Limb (tissue), 2 donors: Measurements from ENCODE around the gene TRIM9.

Experiments used
- DNase-seq, 2 donors: peaks; one replicate each; pipeline ENCODE4 v3.0.0-alpha.2; 2016; ENCODE audit errors: extremely low spot score in 2 of 2

Gene TRIM9

DNA sequence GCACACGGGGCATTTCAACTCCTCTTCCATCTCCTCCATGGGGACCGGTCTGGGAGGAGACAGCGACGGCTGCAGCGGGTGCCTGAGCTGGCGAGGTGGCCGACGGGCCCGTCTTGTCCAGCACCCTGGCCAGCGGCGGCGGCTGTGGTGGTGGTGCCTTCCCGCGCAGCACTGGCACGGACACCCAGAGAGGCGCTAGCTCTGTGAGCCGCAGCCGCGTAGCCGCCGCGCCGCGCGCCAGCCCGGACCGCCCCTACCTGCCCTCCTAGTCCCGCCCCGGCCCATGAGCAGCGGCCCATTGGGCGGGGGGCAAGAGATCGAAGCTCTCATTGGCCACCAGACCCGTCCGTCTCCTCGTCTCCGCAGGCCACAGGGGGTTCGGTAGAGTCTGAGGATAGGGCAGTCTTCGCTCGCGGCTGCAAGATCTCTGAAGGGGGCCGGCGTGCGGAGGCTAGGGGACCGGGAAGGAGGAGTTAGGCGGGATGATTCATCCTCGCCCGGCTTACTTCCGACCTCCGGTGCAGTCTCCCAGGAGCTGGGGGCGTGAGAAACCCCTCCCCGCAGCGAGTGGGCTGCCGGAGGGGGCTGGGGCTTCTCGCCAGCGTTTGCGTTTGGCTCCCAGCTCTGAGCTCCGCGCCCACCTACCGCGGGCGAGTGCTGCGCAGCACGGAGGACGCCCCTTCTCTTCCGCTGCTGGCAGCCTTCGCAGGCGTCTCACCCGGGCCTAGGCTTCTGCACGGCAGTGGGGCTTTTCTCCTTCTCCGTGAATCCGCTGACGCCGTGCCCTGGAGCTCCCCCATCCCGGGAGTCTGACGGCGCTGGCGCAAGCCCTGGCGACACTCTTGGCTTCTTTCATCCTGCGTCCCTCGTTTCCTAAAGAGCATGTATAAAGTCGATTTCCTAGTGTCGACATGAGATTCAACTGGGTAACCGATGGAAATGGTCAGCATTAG, at the start of gene TRIM9:
Gene TRIM9 (minus strand): TSS at position 205 of the 953 bp plus-strand sequence. CDS start 166 bp downstream, at position 39.
- peak; percentile 94 to 97 for DNase-seq

DNA sequence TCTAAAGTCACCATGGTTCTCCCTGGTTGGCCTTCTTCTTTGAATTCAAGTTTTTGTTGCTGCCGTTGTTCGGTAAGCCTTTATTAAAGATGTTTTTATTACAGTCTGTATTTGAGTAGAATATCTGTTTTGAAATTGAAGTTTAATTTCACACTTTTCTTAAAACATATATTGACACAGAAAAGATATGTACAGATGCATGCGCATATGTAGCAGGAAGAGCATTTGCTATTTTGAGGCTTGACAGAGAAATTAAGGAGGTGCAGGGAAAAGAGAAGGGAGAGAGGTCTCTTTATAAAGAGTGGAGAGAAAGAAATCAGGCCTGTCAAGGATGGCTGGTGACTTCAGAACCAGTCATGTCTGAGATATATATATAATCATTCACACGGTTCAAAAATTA, 46.0 kb upstream of the TRIM9 start:
- DNase-seq = no peak

DNA sequence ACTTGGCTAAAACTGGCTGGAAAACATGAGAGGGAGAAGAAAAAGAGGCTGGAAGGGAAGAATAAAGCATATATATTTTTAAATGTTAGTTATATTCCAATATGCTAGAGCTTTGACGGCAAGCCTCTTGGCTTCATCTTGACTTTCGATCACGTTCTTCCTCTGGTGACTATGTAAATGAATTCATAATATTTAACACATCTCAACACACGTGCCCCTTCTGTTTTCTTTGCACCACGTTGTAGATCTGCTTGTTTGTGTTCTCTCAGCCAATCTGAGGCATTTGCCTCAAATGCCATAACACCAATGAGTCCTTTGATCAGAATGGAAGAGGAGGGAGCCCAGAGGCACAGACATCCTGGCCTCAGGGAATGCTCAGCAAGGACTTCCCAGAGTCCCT, 45.4 kb upstream of the TRIM9 start:
- no peak for DNase-seq

DNA sequence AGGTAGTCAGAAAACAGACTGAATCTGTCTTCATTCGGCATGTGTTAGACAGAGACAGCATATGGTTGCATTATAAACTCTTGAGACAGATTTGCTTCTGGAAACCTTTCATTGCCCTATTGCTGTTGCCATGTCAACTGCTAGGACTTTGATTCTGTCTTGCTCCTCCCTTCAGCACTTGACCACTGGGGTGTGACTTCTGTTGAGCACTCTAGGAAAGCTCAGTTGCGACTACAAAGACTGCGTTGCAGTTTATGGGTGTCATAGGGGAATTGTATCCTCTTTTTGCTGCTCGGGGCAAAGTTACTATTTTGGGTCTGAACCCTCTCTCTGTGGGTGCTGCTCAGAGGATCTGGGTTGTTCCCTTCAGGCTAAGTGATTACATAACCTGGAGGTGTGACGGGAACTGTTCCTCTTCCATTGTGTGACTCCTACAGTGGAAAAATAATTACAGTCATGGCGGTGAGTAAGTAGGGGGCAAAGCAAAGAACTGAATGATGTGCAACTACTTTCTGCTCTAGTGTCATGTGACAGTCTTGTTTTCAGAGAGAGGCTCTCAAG, 44.3 kb upstream of the TRIM9 start:
- DNase-seq = no peak

DNA sequence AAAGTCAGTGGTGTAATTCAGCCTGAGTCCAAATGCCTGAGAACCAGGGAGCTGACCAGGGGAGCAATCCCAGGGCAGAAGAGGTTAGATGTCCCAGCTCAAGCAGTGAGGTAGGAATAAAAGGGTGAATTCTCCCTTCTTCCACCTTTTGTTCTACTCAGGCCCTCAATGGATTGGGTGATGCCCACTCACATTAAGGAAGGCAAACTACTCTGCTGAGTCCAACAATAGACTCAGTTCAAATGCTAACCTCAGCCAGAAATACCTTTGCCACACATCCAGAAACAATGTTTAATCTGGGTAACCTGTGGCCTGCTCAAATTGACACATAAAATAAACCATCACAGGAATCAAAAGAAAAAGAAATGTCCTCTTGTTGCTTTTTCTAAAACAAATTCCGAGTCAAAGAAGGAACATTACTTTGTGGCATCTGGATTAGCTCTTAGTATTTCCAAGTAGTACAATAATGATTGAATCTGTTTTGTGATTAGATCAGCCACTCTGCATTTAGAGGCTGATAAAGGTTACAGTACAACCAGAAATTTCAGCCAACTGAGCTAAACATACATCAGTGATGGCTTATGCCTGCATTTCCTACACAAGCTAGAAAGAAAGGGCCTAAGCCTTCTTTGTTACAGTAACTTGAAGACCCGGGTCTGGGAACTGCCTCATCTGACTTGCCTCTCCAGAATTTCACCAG, 43.6 kb upstream of the TRIM9 start:
- no peak for DNase-seq

DNA sequence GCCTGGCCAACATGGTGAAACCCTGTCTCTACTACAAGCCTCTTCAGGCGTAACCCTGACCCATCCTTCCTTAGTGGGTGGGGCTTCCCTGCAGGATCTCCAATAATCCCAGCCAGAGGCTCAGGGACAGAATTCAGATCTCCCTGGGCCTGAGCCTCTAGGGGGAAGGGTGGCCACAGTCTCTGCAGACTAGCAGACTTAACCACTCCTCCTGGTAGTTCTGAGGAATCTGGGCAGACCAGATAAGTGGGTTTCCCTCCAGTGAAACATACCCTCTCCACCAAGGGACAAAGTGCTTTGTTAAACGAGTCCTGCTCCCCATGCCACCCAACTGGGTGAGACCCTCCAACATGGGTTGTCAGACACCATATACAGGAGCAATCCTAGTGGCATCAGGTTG, 36.6 kb upstream of the TRIM9 start:
- DNase-seq = no peak

DNA sequence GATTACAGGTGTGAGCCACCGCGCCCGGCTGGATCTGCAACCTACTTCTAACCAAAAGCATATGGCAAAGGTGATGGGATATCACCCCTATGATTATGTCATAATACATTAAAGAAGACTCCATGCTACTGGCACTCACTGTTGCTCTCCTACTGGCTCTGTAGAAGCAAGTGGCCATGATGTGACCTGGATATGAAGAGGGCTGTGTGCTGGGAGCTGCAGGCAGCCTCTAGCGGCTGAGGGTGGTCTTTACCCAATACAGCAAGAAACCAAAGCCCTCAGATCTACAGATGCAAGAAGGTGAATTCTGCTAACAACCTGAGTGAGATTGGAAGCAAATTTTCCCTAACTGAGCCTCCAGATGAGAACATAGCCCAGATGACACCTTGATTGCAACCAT, 34.2 kb upstream of the TRIM9 start:
- DNase-seq = no peak

DNA sequence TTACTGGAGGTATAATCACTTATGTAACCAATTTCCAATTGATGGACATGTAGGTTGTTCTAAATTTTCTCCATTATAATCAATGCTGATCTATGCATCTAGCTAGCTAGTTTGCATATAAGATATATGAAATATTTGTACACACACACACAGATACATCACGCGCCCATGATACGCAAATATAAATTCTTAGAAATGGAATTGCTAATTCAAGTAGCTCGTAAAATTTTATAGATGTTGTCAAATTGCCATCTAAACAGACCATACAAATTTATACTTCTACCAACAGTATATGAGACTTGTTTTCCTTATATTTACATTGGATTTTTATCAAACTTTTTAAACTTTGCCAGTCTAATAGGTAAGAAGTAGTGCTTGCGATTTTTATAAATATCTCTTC, 29.1 kb upstream of the TRIM9 start:
- no peak for DNase-seq

DNA sequence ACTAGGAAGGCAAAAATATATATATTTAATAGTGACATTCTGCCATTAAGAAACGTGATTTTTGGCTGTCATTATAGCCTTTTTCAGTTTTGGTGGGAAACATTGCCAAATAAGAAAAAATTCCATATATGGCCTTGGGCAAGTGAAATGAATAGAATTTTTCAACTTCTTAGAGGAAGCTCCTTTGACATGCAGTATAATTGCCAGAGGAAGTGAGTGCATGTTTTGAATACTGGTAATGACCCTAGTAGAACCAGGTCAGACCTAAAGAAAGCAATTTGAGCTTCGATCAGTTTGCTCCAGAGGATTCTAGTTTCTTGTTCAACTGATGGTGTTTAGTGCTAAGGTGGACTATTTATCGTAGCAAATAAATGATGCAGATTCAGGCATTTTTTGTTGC, 26.2 kb upstream of the TRIM9 start:
- DNase-seq = no peak

DNA sequence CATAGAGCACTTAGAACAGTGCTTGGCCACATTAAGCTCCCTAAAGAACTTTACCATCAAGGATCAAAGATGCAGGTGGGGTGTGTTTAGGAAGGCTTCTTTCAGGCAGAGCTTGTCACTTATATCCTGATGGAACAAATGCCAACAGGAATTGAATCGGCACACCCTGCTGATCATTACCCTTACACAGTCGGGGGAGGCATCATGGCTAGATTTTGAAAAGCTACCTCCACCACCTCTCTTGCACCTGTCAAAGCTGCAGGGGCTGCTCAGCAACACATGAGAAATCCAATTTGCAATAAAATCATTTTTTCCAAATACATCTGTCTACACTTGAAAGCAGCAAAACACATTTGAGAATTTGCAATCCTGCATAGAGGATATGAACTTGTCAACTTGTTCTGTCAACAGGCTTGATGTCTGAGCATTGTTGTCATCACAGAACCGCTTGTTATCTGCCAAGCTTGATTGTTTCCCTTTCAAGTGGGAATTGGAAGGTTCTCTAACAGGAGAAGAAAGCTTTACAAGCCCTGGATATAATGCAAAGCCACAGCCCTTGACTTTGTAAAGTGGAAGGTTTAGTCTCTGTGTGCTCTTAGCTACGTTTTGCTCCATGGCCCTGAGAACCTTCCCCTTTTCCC, 24.6 kb upstream of the TRIM9 start:
- no peak for DNase-seq

DNA sequence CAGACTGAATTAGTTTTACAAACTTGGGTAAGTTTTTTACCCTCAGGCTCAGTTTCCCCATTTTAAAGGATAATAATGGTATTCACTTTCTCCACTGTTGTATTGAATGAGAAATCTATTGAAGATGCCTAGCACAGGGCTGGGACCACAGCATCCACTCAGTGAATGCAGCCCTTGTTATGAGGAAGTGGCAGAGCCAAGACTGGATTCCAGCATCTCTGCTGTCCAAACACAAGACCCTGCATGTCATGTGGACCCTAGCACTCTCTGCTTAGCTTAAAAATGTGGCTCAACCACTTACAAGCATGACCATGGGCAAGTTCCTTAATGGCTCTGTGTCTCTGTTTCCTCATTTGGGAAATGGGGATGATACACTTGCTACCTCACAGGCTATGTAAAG, 24.1 kb upstream of the TRIM9 start:
- DNase-seq = no peak

DNA sequence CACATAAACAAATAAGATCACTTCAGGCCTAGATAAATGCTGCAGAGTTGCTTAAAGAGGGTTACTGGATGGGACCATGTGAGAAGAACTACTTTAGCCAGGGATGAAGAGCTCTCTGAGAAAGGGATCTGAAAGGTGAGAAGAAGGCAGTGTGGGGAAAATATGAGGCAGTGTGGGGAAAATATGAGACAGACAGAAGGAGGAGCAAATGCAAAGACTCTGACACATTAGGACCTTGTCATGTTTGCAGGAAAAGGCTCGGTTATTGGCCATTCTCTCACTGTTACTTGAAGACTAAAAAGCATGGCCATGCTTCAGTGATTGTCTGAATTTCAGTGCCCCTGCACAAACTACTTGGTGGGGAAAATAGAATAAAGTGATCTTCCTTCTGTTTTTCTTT, 22.7 kb upstream of the TRIM9 start:
- DNase-seq = no peak

DNA sequence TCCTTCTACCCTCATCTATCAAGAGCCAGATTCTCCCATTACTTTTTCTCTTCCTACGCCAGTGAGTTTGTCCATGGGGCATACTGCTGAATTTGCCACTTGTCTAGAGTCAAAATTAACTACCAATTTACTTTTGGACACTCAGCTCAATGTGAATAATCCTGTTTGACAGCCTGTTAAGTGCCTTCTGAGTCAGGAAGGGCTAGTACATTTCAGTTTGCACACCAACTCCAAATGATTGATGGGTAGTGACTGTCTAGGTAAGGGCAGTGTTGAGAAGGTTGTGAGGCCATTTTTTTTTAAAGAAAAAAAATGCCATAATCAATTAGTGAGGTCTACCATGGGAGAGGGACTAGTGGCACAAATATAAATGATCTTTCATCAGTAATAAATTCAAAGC, 21.8 kb upstream of the TRIM9 start:
- DNase-seq = no peak

DNA sequence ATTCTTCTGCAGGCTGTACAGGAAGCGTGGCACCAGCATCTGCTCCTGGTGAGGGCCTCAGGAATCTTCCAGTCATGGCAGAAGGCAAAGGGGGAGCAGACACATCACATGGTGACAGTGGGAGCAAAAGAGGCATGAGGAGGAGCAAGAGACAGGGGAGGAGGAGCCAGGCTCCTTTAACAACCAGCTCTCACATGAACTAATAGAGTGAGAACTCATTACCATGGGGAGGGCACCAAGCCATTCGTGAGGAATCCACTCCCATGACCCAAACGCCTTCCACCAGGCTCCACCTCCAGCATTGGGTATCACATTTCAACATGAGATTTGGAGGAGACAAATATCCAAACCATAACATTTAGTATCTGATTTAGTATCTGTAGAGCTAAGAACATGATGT, 14.7 kb upstream of the TRIM9 start:
- no peak for DNase-seq

DNA sequence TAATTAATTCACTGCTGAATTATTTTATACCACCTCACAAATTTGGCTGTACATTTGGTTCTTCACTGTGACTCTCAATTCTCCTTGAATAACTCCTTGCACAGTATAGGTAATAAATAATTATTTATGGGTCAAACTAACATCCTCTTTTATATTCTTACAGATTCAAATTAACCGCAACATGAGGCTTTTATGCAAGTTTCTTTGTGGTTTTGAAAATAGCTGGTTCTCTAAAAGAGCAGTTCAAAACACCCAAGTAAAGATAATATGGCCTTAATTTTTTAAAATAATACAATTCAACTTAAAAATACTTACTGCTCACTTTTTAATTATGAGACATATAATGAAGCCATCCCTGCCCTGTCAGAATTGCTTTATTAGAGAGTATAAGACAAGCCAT, 12.9 kb upstream of the TRIM9 start:
- no peak for DNase-seq

DNA sequence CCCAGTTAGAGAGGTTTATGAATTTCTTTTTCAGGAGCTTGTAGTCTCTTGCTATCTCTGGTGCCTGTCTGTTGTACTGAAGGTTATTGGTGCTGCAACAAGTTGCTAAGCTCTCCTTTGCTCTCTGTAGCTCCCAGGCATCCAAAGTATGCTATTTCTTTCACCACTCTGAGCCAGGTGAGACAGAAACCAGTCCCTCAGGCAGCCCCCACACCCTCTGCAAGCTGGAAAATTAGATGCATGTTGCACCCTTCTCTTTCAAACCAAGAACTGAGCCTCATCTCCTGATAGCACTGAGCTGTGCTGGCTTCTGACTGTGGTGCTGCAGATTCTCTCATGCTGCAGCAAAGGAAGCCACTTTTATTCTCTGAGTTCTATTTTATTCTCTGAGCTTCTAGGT, 9.6 kb upstream of the TRIM9 start:
- DNase-seq = no peak

DNA sequence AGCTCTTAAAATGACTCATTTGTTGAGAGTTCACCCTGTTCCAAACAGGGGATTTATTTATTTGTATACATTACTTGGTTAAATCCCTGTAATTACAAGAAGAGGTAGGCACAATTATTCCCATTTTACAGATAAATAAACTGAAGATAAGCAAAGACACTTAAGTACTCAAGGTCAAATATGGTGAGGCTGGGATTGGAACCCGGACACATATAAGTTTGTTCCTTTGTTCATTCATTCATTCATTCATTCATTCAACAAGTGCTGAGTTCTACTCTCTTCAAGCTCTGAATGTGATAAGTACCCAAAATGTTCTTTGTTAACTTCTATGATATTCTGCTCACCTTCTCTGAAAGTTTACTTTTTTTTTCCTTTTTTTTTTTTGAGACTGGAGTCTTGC, 2.4 kb upstream of the TRIM9 start:
- DNase-seq = no peak

DNA sequence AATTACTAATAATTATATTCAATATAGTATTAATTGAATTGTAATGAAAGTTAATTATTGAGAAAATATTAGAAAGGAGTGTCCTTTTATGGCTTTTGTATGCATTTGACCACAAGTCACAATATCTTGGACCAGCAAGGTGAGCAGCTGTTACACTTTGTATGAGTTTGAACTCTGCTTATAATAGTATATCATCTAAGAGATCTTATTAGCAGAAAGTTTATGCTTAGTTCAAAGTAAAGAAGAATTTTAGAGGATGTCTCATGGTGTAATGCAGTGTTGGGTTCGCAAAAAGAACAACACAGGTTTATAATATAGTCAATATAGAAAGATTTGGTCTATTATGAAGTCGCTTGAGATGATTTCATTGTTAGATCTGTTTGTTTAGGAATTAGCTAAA, 2.0 kb upstream of the TRIM9 start:
- DNase-seq = no peak

DNA sequence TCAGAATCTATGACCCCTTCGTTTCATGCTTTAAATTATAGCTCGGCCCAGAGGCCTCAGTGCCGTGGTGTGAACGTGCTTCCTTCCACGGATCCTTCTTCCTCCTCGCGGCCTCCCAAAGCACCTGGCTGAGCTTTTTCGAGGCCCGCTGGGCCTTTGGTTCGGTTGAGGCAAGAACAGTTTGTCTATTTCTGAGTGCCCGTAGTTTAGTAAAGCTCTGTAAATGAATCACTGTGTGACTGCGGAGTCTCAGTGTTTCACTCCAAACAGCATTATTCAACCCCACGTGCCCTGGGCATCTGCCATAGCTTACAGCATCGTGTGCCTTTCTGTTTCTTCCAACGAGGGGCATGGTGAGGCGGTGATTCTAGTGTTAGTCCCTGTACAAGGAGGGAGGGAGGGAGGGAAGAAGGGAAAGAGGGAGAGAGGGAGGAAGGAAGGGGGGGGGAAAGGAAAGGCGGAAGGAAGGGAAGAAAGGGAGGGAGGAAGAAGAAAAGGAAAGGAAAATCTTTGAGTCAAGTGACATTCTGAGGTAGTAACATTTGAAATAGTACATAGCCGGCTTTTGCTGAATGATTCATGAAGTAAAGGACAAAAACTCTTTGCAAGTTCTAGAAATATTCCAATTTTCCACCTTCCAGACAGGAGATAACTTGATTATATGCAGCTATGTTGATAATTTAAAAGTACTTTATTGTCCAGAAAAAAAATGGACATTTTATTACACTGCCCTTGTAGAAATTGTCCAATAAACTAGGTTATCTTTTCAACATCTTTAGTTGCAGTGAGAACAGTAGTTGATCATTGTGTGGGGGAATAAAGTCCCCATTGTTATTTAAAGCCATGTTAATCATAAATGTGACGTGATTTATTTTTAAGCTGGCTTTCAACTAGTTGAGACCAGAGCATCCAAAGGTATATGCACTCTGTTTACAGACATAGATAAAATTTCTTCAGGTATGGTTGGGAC, 1.2 kb upstream of the TRIM9 start:
- DNase-seq = no peak

DNA sequence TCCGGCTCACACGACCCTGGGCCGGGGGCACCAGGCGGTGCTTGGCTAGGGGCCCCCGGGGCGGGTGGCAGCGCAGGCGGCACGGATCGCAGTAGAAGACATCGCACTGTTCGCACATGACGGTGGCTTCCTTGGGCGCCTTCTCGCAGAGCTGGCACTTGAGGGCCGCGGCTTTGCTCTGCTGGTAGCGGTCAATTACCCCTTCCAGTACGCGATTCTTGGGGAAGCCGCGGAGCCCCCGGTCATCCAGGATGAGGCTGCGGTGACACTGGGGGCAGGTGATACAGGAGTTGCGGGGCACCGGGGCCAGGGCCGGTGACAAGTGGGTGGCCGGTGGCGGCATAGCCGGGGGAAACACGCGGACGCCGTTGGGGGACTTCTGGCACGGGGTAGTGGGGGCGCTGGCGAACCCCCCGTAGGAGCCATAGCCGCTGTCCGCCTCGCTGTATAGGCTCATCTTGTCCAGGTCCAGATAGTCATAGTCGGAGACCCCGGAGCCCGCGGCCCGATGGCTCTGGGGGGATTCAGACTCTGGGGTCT, 553 bp downstream of the TRIM9 start:
- peak in 1 of 2 donors; percentile 51 for DNase-seq
